GM23248 (cell line): ENCODE measurements around the gene PADI1.

Experiments
- EZH2 ChIP-seq: fragments of 200-600 bp; sonication (generic); IDR thresholded peaks from 2 replicates; pipeline ENCODE4 v1.6.1; 2018; ENCODE audit warnings: antibody characterized with exemption, mild to moderate bottlenecking; ENCODE audit not compliant: insufficient read depth, poor library complexity, severe bottlenecking
- EZH2phosphoT487 ChIP-seq: fragments of 200-600 bp; sonication (generic); IDR thresholded peaks from 2 replicates; pipeline ENCODE4 v1.6.1; 2018; ENCODE audit warnings: antibody characterized with exemption, moderate library complexity, mild to moderate bottlenecking, low read depth; ENCODE audit not compliant: insufficient read depth

- no peak for TF ChIP-seq EZH2
- no peak for TF ChIP-seq EZH2phosphoT487
Measured at GRCh38 chr1:17201201-17202021, 3.5 kb upstream of the PADI1 start.
